ENCODE results near the gene ARMH3.

ARMH3 gene

DNA sequence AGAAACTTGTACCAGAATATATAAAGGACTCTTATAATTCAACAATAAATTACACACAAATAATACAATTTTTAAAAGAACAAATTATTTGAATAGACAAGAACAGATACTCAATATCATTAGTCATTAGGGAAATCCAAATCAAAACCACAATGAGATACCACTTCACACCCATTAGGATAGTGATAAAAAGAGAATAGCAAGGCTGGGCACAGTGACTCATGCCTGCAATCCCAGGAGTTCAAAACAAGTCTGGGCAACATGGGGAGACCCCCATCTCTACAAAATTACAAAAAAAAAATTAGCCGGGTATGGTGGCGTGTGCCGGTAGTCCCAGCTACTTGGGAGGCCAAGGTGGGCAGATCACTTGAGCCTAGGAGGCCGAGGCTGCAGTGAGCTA lies 160.2 kb downstream of the ARMH3 start:
- DNase-seq (ENCODE audit: low read depth) = no peak

- DNase-seq (ENCODE audit: low read depth) = no peak
Observed at GRCh38 chr10:101894742-101895141, 161.2 kb downstream of the ARMH3 start.

- no peak for DNase-seq (ENCODE audit: low read depth)
Observed at GRCh38 chr10:101894266-101894665, 161.7 kb downstream of the ARMH3 start.

DNA sequence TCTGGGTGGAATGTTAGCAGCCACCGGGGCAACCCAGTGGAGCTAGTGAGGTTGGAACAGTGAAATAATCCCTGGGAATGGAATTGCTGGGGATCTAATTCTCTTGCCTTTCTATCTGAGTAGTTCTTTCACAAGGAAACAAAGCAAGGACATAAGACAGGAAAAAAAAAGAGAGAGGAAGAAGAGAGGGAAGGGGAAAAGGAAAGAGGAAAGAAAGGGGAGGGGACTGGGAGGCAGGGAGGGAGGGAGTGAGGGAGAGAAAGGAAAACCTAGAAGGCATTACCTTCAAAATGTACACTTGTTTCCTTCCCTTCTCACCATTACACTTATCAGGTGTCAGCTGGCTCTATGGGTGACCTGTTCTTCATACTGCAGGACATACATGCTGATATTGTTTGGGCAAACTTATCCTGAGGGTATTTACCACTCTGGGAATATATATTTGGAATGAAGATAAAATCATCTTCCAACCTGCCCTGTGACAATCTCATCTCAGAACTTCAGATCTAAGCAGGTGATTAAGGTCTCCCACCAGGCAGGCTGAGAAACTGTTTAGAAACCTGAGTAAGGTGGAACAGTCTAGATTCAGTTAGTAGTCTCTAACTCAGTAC lies 162.4 kb downstream of the ARMH3 start:
- no peak for DNase-seq (ENCODE audit: low read depth)

DNA sequence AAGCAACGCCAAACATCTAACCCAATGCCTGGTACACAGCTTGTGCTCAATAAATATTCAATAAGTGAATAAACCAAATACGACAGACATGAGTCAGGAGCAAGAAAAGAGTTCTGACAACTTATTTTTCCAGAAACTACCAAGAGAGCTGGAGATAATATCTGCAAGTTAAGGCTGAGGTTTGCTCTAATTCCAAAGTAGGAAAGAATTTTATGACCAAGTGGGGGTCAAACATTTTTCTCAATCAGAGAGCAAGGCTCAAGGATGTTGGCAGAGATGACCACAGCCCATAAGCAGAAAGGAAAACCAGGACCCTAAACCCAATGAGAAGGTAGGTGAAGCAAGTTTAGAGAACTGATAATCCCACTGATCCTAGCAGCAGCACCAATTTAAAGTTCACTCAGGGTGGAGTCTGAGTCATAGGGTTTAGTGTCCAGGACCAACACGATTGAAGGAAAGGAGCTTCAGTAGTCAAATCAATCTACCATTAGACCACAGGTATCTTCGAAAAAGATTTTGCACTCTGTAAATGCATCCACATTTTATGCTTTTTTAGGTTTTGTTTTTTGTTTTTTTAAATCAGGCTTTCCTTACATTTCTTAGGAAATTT lies 163.1 kb downstream of the ARMH3 start:
- no peak for DNase-seq (ENCODE audit: low read depth)

DNA sequence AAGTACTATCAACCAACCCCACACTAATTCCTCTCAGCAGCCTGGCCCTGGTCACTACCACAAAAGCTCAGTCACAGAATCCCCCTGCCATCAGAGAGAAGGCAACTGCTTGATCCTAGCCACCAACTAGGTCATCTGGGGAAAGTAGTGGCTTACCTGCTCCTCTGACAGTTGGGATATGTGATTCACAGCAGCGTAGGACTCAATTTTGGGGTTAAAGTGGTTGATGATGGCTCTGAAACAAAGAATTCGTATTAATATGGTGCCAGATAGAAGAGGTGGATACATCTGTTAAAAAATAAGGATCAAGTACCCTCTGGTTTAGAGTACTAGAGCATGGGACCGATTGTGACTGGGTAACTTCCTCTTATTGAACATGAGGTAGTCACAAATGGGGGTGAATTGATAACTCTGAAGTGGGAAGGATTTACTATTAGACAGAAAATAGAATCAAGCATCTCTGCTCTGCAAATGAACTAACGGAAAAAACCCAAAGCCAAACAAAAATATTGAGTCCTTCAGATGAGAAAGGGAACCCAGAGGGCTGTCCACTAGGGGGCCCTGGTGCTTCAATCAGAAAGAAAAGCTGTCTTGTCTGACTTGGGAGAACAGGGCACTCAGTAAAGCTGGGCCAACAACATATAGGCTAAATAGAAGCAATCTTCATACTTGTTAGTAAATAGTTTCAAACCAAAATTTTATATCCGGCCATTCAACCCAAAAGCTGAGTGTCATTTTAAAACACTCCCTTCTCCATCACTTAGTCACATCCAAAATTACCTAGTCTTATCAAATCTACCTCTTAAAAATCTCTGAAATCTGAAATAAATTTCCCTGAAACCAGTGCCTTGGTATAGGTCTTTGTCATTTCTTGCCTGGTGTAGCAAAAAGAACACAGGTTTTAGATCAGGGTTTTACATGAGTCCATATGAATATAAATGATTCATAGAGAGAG lies 166.4 kb downstream of the ARMH3 start:
- DNase-seq (ENCODE audit: low read depth) = peak; percentile 40

- no peak for DNase-seq (ENCODE audit: low read depth)
Observed at GRCh38 chr10:101888251-101888949, 167.6 kb downstream of the ARMH3 start.

GRCh38 chr10:101887775-101888174 lies 168.2 kb downstream of the ARMH3 start:
- no peak for DNase-seq (ENCODE audit: low read depth)

DNA sequence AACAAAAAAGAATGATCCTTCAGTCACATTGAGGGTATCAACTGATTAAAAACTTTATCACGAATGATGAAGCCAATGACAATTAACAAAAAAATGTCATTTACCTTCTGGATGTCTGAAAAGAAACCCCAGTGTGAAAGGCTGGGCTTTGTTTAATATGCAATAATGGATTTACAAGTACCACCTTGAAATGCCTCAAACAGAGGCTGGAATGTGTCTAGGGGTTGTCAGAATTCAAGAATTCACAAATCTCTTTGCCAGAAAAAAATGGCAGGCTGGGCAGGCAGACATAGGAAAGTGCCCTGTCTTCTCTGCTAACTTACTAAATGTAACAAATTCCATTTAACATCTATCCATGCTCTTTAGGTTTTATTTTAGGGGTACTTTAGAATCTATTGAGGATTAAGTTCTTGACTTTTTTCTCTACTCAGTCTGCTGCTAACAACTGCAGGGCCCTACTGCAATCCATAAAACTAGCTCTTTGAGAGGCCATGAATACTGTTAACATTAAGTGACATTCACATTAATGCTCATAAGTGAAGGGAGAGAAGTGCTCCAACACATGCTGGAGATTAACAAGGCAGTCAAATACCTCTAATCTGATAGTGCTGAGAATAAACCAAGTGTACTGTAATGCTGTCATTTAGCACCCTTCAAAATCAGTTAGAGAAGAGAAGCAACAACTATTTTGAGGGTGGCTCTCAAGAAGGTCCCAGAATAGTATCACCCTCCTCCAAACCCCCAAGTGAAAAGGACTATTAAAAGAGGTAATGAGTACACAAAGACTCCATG lies 169.3 kb downstream of the ARMH3 start:
- DNase-seq (ENCODE audit: low read depth) = no peak

- no peak for DNase-seq (ENCODE audit: low read depth)
Observed at GRCh38 chr10:101881036-101881774, 174.8 kb downstream of the ARMH3 start.

- no peak for DNase-seq (ENCODE audit: low read depth)
Observed at GRCh38 chr10:101880232-101880573, 175.8 kb downstream of the ARMH3 start.

DNA sequence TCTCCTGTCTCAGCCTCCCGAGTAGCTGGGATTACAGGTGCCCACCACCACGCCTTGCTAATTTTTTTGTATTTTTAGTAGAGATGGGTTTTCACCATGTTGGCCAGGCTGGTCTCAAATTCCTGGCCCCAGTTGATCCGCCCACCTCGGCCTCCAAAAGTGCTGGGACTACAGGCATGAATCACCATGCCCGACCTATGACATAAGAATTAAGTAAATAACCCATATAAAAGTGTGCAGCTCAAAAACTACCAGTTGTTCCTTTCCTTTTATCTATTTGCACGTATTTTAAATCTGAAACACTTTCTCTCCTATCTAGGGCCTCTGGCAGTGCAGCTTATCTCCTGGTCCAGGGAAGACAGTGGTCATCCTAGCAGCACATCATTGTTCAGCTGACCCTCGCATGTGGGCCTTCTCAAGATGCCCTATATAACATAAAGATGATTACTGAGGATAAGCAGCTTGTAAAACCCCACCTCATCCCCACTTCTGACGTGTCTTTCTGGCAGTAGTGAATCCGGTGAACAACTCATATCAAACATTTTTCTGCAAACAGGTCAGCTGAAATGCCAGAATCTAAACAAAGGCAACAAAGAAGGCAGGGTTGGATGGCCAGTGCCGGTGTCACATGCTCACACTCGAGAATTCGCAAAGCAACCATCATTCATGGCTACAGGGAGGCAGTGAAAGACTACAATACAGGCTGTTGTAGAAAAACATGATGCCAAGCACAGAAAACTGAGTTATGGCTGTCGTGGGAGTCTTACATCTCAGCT lies 176.3 kb downstream of the ARMH3 start:
- no peak for DNase-seq (ENCODE audit: low read depth)

DNA sequence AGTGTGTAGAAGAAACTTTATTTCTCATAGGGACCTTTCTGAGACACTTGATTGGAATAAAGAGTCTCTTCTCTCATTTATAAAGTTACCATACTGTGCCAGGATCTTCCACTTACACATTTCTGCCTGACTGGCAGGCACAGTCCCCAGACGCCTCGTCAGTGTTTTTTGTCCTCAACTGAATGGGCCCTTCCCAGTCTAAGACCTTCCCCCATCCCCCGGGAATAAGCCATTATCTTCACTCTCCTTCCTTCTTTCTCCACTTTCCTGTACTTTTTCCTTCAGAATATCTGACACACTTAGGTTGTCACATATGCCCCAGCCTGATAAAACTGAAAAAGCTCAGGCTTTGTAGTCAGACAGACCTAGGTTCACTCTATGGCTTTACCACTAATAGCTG lies 177.1 kb downstream of the ARMH3 start:
- no peak for DNase-seq (ENCODE audit: low read depth)

DNA sequence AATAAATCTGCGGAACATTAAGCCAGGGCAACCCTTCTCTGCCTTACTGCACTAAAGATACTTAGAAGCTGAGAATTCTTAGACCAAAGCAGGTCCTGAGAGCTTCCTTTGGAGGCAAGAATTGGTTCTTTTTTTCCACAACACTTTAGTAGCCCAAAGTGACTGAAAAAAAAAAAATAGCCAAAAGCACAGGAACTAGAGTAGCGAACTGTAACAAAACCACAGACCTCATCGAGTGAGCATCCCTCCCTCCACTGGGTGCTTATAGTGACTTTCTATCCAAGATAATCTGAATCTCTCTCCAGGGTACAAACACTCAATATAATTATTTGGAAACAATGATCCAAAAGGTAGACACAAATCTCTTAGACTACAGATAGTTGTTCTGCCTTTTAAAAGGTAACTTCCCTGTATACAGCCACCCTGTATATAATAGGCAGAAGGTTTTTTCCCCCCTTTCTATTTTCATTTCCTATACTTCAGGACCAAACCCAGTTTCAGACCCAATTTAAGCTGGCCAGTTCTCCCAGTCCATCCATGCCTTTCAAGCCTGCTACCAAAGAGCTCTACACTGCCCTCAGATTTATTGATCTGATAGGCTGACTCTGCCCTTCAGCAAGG lies 180.8 kb downstream of the ARMH3 start:
- no peak for DNase-seq (ENCODE audit: low read depth)

DNA sequence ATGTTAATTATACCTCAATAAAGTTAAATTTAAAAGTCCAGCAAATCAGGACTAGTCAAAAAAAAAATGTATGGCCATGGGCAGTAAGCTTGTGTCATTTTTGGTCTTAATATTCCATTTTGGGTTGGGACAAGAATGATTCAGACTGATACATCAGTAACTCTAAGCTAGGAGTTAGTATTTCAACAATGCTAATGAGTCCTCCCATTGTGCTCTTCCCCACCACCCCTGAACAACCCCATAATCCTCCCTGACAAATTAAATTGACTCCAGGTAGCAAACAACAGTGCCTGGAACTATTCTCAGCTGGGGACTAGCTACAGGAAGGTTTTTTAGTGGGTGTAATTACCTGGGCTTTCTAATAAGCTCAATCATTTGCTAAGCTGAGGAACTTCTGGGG lies 181.7 kb downstream of the ARMH3 start:
- DNase-seq (ENCODE audit: low read depth) = no peak

DNA sequence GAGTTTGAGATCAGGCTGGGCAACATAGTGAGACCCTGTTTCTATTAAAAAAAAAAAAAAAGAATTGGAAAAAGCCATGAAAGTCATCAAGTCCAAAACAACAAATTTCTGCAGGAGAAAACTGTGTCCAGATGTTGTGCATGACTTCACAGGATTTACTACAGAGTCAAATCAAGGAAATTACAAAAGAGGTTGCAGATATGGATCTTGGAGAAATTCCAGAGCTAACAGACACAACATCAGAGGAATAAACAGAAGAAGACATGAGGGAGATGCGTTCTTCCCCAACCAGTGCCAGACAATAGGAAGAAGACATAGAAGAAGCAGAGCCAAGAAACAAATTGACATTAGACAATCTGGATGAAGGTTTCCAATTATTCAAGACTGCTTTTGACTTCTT lies 188.0 kb downstream of the ARMH3 start:
- DNase-seq (ENCODE audit: low read depth) = no peak

GRCh38 chr10:101859530-101859929 lies 196.4 kb downstream of the ARMH3 start:
- DNase-seq (ENCODE audit: low read depth) = no peak

- no peak for DNase-seq (ENCODE audit: low read depth)
Observed at GRCh38 chr10:101858723-101859500, 197.1 kb downstream of the ARMH3 start.

All from stimulated activated CD8-positive, alpha-beta memory T cell treated with anti-CD3 and anti-CD28 coated beads, Interleukin-12 subunit alpha, Interleukin-12 subunit beta, amount 100 ng/mL, for 1 hour (primary cell).